PC-9 (cell line): ENCODE measurements around the gene STX8.

Source experiments
- CTCF ChIP-seq: fragments of 200-600 bp; sonication (generic); conservative IDR thresholded peaks from 2 replicates; pipeline ENCODE4 v1.6.1; 2017; ENCODE audit warnings: mixed run types, antibody characterized with exemption, mild to moderate bottlenecking, moderate library complexity
- EZH2 ChIP-seq: fragments of 200-600 bp; sonication (generic); IDR thresholded peaks from 2 replicates; pipeline ENCODE4 v1.8.0; 2017; ENCODE audit warnings: antibody characterized with exemption, low read depth

- TF ChIP-seq CTCF (no peak), EZH2 (no peak)
Measured at GRCh38 chr17:9432134-9432885, 143.3 kb downstream of the STX8 start.
